ENCODE data around the gene RAB27A.

GRCh38 chr15:55231455-55231854 lies 58.2 kb downstream of the RAB27A start:
- TF ChIP-seq TEAD4 (IDR thresholded peaks at IDR 0.05; ENCODE audit: borderline replicate concordance, insufficient read depth) (no peak), RFX5 (IDR thresholded peaks at IDR 0.05; ENCODE audit: low read length) (no peak)
